ENCODE measurements around the gene ARHGEF10L. TPM values are rescaled to one million over a fixed set of nuclear protein-coding genes. Genes with fewer than 3 reads are reported as not detected.

The ARHGEF10L gene
- total RNA-seq, 4 donors from 2014 or later = 30.0 to 61.4 (median 44.7) TPM

DNA sequence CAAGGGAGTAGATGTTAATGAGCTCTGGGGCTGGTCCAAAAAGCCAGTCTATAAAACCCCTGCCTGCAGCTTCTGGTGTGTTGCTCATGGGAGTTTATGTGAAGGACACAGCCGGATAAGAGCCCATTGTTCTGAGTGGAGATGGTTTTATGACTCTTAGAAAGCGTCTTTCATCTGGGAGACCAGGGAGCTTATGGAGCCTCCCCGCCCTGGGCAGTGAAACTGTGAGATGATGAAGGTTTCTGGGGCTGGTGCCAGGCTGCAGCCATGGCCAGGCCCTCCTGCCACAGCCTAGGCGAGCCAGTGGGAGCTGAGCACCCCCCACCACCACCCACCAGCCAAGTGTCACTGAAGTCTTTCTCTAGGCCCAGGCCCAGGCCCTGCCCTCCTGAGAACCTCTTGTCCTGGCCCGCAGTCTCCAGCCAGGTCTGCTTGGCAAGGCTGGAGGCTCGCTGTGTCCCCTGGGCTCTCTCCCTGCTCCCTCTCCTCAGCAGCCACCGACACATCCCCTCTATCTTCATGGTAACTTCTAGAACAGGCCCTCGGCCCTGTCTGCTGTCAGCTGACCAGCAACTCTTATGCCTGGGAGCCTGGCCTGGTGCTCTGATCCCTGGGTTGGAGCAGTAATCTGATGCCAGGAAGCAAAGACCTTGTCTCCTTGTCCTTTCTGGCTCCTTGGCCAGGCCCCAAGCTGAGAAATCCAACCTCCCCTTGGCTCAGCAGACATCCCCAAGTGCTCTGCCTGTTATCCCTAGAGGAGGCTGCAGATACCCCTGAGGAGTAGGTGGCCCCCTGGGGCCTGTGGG, 7.6 kb upstream of the ARHGEF10L start:
- TF ChIP-seq POLR2A (IDR thresholded peaks at IDR 0.05) = no peak
- TF ChIP-seq, protein P1, sequence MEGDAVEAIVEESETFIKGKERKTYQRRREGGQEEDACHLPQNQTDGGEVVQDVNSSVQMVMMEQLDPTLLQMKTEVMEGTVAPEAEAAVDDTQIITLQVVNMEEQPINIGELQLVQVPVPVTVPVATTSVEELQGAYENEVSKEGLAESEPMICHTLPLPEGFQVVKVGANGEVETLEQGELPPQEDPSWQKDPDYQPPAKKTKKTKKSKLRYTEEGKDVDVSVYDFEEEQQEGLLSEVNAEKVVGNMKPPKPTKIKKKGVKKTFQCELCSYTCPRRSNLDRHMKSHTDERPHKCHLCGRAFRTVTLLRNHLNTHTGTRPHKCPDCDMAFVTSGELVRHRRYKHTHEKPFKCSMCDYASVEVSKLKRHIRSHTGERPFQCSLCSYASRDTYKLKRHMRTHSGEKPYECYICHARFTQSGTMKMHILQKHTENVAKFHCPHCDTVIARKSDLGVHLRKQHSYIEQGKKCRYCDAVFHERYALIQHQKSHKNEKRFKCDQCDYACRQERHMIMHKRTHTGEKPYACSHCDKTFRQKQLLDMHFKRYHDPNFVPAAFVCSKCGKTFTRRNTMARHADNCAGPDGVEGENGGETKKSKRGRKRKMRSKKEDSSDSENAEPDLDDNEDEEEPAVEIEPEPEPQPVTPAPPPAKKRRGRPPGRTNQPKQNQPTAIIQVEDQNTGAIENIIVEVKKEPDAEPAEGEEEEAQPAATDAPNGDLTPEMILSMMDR (IDR thresholded peaks at IDR 0.05) = no peak
- Histone ChIP-seq H3K9me3 (no peaks in the 10 kb centered on the region), H3K27me3 (no peaks in the 10 kb centered on the region), H3K4me1 (peaks cover 15 to 99% (median 43%) of the 10 kb centered on the region in 3 donors), H3K36me3 (peaks cover 0 to 18% (median 0%) of the 10 kb centered on the region in 3 donors), H3K4me3 (no peak overlapping the region), H3K27ac (peak overlapping the region; percentile 60 to 93 (median 91))
- intact Hi-C loops (cut with DNase I) = no loop called here
- no peak for DNase-seq
- 52 to 75% methylated on average over 4 of the region's 8 CpGs for WGBS, 2 donors

DNA sequence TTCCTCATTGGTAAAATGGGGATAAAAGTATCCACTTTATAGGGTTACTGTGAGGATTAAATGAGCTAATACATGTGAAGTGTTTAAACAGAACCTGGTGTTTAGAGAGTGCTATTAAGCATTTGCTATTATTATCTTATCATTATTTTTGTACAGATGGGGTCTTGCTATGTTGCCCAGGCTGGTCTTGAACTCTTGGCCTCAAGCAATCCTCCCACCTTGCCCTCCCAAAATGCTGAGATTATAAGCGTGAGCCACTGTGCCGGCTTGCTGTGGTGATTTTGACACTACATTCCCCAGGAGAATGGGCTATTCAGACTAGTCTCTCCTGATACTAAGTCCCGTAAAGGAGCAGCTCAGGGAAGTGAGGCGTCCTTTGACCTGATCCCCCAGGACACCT, 6.3 kb upstream of the ARHGEF10L start:
- H3K36me3 ChIP-seq = peaks cover 0 to 18% (median 0%) of the 10 kb centered on the region in 3 donors
- 97 to 100% methylated on average over 1 to 4 of the region's 4 CpGs for WGBS, 2 donors
- no peak overlapping the region for H3K4me3 ChIP-seq
- no peak for TF ChIP-seq POLR2A (IDR thresholded peaks at IDR 0.05)
- TF ChIP-seq, protein P1 (IDR thresholded peaks at IDR 0.05) = no peak
- no peak for DNase-seq
- H3K27me3 ChIP-seq = no peaks in the 10 kb centered on the region
- H3K9me3 ChIP-seq = no peaks in the 10 kb centered on the region
- peak overlapping the region in 3 of 4 donors; percentile 91 to 93 (median 91) for H3K27ac ChIP-seq
- intact Hi-C loops (cut with DNase I) = no loop called here
- peaks cover 11 to 99% (median 37%) of the 10 kb centered on the region in 3 donors for H3K4me1 ChIP-seq

DNA sequence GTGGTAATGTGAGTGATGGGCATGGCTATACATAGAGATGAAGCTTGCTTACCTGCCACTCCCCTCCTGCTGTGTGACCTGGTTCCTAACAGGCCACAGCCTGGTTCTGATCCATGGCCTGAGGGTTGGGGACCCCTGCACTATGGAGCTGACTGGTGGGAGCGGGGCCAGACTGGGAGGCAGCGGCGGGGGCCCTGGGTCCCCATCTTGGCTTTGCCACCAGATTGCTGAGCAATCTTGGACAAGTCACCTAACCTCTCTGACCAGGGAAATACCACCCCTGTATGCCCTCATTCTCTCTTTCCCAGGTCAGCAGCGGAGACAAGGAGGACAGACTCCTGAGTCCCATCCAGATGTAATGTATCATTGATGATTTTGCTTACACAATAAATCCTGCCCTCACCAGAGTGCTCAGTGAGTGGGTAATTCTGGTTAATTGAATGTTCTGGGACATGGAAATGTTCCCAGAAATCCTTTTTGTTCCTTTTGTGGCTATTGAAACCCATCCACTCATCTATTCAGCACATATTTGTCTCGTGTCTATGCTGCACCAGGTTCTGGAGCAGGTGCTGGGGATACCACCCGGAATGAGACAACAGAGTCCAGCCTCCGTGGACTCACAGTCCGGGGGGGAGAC, 4.1 kb upstream of the ARHGEF10L start:
- TF ChIP-seq, protein P1 (IDR thresholded peaks at IDR 0.05) = no peak
- TF ChIP-seq POLR2A (IDR thresholded peaks at IDR 0.05) = no peak
- H3K4me3 ChIP-seq = no peak overlapping the region
- H3K36me3 ChIP-seq = peaks cover 0 to 18% (median 0%) of the 10 kb centered on the region in 3 donors
- H3K4me1 ChIP-seq = peaks cover 16 to 97% (median 39%) of the 10 kb centered on the region in 3 donors
- WGBS, 2 donors = 60 to 76% methylated on average over 5 of the region's 8 CpGs
- peak overlapping the region in 3 of 4 donors; percentile 65 to 93 (median 91) for H3K27ac ChIP-seq
- peaks cover 0 to 16% (median 0%) of the 10 kb centered on the region in 4 donors for H3K27me3 ChIP-seq
- intact Hi-C loops (cut with DNase I) = no loop called here
- DNase-seq = no peak
- H3K9me3 ChIP-seq = no peaks in the 10 kb centered on the region

DNA sequence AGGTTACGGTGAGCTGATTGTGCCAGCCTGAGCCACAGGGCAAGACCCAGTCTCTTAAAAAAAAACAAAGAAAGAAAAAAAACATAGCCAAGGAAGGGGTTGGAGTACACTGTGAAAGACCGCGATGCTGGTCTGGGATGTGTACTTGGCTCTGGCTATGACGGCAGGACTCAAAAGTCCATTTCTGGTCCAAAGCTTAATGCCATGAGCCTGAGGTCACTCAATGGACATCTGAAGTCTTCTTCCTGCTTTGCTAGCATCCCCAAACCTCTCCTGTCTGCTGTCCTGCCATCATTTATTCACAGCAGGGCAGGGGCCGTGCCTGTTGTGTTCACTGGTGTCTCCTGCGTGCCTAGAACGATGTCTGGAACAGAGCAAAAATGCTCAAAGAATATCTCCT, 1.5 kb upstream of the ARHGEF10L start:
- WGBS, 2 donors = 23 to 35% methylated on average over 7 of the region's 7 CpGs
- Histone ChIP-seq H3K27ac (peak overlapping the region; percentile 55 to 93 (median 88)), H3K4me1 (peaks cover 17 to 97% (median 34%) of the 10 kb centered on the region in 3 donors), H3K36me3 (peaks cover 0 to 13% (median 0%) of the 10 kb centered on the region in 3 donors), H3K9me3 (no peaks in the 10 kb centered on the region), H3K27me3 (peaks cover 0 to 22% (median 0%) of the 10 kb centered on the region in 4 donors), H3K4me3 (no peak overlapping the region)
- intact Hi-C loops (cut with DNase I) = no loop called here
- no peak for DNase-seq
- TF ChIP-seq POLR2A (IDR thresholded peaks at IDR 0.05) = no peak
- TF ChIP-seq, protein P1 (IDR thresholded peaks at IDR 0.05) = no peak
